CD4-positive, CD25-positive, alpha-beta regulatory T cell (primary cell): ENCODE measurements around the gene LMNTD2. TPM values are rescaled to one million over a fixed set of nuclear protein-coding genes. Genes with fewer than 3 reads are reported as not detected.
"Not testable (repeated sequence)": the region's sequence is repeated elsewhere in the genome, so short reads cannot be mapped to it uniquely, and the experiment has no call there.

Source experiments
- ATAC-seq, 2 donors: fragments of 150-1000 bp; cut with Tn5 transposase; one replicate each; pipeline ENCODE4 v1.10.0; 2021; ENCODE audit warnings: low read depth in 2 of 2, moderate number of reproducible peaks in 2 of 2, moderate library complexity in 1 of 2
- DNase-seq, 3 donors: peaks; one replicate each; pipeline versions ENCODE4 v3.0.0 to v3.0.0-alpha.2; 2012 to 2022; ENCODE audit warnings: mixed read lengths in 1 of 3
- H3K27ac ChIP-seq: one replicate; pipeline ENCODE4 v1.7.0; 2013; ENCODE audit warnings: mild to moderate bottlenecking, low read length; ENCODE audit not compliant: insufficient read depth, poor library complexity, severe bottlenecking
- H3K27me3 ChIP-seq: one replicate; pipeline ENCODE4 v1.7.0; 2013; ENCODE audit warnings: low read length; ENCODE audit not compliant: control insufficient read depth, insufficient read depth
- H3K36me3 ChIP-seq: one replicate; pipeline ENCODE4 v1.7.0; 2013; ENCODE audit warnings: mild to moderate bottlenecking, low read length, moderate library complexity; ENCODE audit not compliant: control insufficient read depth, insufficient read depth
- H3K4me1 ChIP-seq: 2 replicates; pipeline ENCODE4 v1.7.0; 2013; ENCODE audit warnings: mild to moderate bottlenecking, low read length; ENCODE audit not compliant: insufficient read depth, control insufficient read depth, poor library complexity, severe bottlenecking
- H3K4me3 ChIP-seq: one replicate; pipeline ENCODE4 v1.7.0; 2013; ENCODE audit warnings: low read depth, mild to moderate bottlenecking, low read length, moderate library complexity
- H3K9me3 ChIP-seq, 2 experiments: 1 replicate in 1 of 2; 2 replicates in 1 of 2; pipeline ENCODE4 v1.7.0; 2013; ENCODE audit warnings: low read length in 2 of 2, mild to moderate bottlenecking in 1 of 2, moderate library complexity in 1 of 2; ENCODE audit not compliant: control insufficient read depth in 2 of 2
- H3K27ac Mint-ChIP-seq, 3 donors: one replicate each; pipeline ENCODE4 v1.8.0; 2020 to 2022; ENCODE audit warnings: mild to moderate bottlenecking in 3 of 3, mixed read lengths in 3 of 3, moderate library complexity in 2 of 3
- H3K27me3 Mint-ChIP-seq: one replicate; pipeline ENCODE4 v1.8.0; 2022; ENCODE audit warnings: mild to moderate bottlenecking, mixed read lengths
- H3K36me3 Mint-ChIP-seq: one replicate; pipeline ENCODE4 v1.8.0; 2020; ENCODE audit warnings: mixed read lengths
- H3K4me1 Mint-ChIP-seq, 4 donors: one replicate each; pipeline ENCODE4 v1.8.0; 2020 to 2022; ENCODE audit warnings: mixed read lengths in 4 of 4, mild to moderate bottlenecking in 1 of 4
- H3K4me3 Mint-ChIP-seq, 4 donors: one replicate each; pipeline ENCODE4 v1.8.0; 2020 to 2022; ENCODE audit warnings: mild to moderate bottlenecking in 4 of 4, mixed read lengths in 4 of 4, moderate library complexity in 3 of 4
- H3K9me3 Mint-ChIP-seq, 7 donors: one replicate each; pipeline ENCODE4 v1.8.0; 2020 to 2022; ENCODE audit warnings: mixed read lengths in 7 of 7, mild to moderate bottlenecking in 3 of 7, moderate library complexity in 2 of 7
- polyA plus RNA-seq, 4 donors: library from polyadenylated mRNA; unstranded; fragments of 300-500 nt; fragmentation: Illumina TruSeq; gene quantifications; one replicate each; pipeline ENCODE4 v1.2.3, GENCODE V29; 2021
- total RNA-seq: library from RNA; stranded (reverse); gene quantifications from one replicate; pipeline ENCODE4 v1.2.3, GENCODE V29; 2022

The LMNTD2 gene
- total and polyA plus RNA-seq, 5 donors from 2014 or later = 0.79 to 5.1 (median 1.1) TPM

DNA sequence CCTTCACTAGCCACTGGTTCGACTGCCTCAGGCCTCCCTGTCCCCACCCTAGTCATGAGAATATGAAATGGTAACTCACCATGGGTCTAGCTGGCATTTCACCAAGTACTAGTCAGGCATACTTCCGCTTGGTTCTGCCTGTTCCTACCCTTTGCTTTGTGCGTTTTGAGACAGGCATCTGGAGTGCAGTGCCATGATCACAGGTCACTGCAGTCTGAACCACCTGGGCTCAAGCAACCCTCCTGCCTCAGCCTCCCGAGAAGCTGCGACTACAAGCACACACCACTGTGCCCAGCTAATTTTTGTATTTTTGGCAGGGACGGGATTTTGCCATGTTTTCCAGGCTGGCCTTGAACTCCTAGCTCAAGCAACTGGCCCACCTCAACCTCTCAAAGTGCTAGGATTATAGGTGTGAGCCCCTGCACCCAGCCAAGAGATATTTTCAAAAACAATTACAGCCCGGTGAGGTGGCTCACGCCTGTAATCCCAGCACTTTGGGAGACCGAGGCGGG is 39.3 kb downstream of the LMNTD2 start:
- Histone ChIP-seq H3K9me3 (peaks cover 0 to 5% of the 10 kb centered on the region in 2 experiments), H3K27ac (no peak overlapping the region), H3K36me3 (no peaks in the 10 kb centered on the region), H3K27me3 (no peaks in the 10 kb centered on the region), H3K4me3 (no peak overlapping the region), H3K4me1 (peaks cover 4% of the 10 kb centered on the region)
- ATAC-seq (no peak), DNase-seq (no peak)
- H3K4me3 Mint-ChIP-seq = peak overlapping the region in 1 of 4 donors; percentile 32
- H3K9me3 Mint-ChIP-seq = peaks cover 0 to 4% (median 0%) of the 10 kb centered on the region in 7 donors
- no peaks in the 10 kb centered on the region for H3K27me3 Mint-ChIP-seq
- peaks cover 3% of the 10 kb centered on the region for H3K36me3 Mint-ChIP-seq
- H3K4me1 Mint-ChIP-seq = peaks cover 0 to 8% (median 3%) of the 10 kb centered on the region in 4 donors
- no peak overlapping the region for H3K27ac Mint-ChIP-seq

DNA sequence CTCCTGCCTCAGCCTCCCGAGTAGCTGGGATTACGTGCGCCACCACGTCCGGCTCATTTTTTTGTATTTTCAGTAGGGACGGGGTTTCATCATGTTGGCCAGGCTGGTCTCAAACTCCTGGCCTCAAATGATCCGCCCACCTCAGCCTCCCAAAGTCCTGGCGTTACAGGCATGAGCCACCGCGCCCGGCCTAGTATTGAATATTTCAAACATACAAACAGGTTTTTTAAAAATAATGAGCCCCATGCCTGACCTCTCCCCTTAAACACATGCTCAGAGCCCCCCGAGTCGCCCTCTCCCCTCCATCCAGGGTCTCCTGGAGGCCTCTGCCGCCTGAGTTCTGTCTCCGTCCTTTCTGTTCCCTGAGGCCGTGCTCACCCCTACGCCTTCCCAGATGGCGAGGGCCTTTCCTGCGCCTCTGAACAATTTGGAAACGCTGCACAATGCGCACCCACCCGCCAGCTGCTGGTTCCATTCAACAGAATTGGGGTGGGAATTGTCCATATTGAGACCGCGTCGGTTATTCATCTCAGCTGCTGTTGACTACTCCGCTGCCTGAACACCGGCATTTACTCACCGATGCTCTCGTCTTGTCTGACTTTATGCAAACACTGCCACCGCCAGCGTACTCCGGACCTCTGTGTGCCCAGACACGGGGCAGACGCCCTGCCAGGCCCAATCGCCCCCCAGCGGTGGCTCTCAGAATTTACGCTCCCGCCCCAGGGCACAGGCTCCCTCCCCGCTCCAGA is 39.9 kb downstream of the LMNTD2 start:
- peaks cover 0 to 5% of the 10 kb centered on the region in 2 experiments for H3K9me3 ChIP-seq
- no peak overlapping the region for H3K4me3 ChIP-seq
- Mint-ChIP-seq H3K27me3 (no peaks in the 10 kb centered on the region), H3K9me3 (peaks cover 0 to 4% (median 0%) of the 10 kb centered on the region in 7 donors), H3K4me3 (peak overlapping the region in 1 of 4 donors; percentile 32), H3K27ac (no peak overlapping the region), H3K4me1 (peaks cover 0 to 8% (median 3%) of the 10 kb centered on the region in 4 donors), H3K36me3 (peaks cover 3% of the 10 kb centered on the region)
- no peak for DNase-seq
- H3K27me3 ChIP-seq = no peaks in the 10 kb centered on the region
- H3K27ac ChIP-seq = no peak overlapping the region
- peaks cover 4% of the 10 kb centered on the region for H3K4me1 ChIP-seq
- H3K36me3 ChIP-seq = no peaks in the 10 kb centered on the region
- no peak for ATAC-seq

- Histone ChIP-seq H3K4me3 (peak overlapping the region; percentile 53), H3K36me3 (no peaks in the 10 kb centered on the region), H3K9me3 (peaks cover 0 to 5% of the 10 kb centered on the region in 2 experiments), H3K4me1 (peaks cover 4% of the 10 kb centered on the region), H3K27me3 (no peaks in the 10 kb centered on the region), H3K27ac (peak overlapping the region; percentile 63)
- Mint-ChIP-seq H3K27ac (peak overlapping the region in 2 of 3 donors; percentile 61 to 92), H3K4me1 (peaks cover 0 to 8% (median 3%) of the 10 kb centered on the region in 4 donors), H3K36me3 (peaks cover 8% of the 10 kb centered on the region), H3K9me3 (peaks cover 0 to 4% (median 0%) of the 10 kb centered on the region in 7 donors), H3K27me3 (no peaks in the 10 kb centered on the region), H3K4me3 (peak overlapping the region in 3 of 4 donors; percentile 81 to 86 (median 85))
- ATAC-seq (peak; percentile 93 to 97), DNase-seq (peak; percentile 81 to 90 (median 87))
These were observed 41.9 kb downstream of the LMNTD2 start for GRCh38 chr11:518463-519202.

- not testable (repeated sequence) for H3K36me3 ChIP-seq, H3K9me3 ChIP-seq, H3K4me3 ChIP-seq, H3K4me1 Mint-ChIP-seq, ATAC-seq, H3K9me3 Mint-ChIP-seq, H3K36me3 Mint-ChIP-seq, H3K27ac Mint-ChIP-seq, H3K27ac ChIP-seq, H3K4me1 ChIP-seq, H3K4me3 Mint-ChIP-seq, H3K27me3 Mint-ChIP-seq, H3K27me3 ChIP-seq, DNase-seq
These were observed 43.4 kb downstream of the LMNTD2 start for GRCh38 chr11:516918-517685.

DNA sequence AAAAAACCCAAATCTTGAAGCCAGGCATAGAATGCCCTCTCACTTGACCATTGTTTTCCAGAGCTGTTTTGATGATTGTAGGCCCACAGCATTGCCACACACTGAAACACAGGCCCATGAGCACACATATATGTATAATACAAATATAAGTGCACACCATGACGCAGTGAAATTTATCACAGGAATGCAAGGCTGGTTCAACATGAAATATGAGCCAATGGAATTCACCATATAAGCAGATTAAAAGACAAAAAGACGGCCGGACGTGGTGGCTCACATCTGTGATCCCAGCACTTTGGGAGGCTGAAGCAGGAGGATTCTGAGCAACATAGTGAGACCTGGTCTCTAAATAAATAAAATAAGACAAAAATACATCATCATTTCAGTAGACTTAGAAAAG is 44.1 kb downstream of the LMNTD2 start:
- ATAC-seq = no peak
- peak overlapping the region in 1 of 4 donors; percentile 53 for H3K4me3 Mint-ChIP-seq

GRCh38 chr11:515131-515530 is 45.4 kb downstream of the LMNTD2 start:
- no peak overlapping the region for H3K4me3 ChIP-seq
- ATAC-seq (no peak), DNase-seq (no peak)
- H3K27ac Mint-ChIP-seq = no peak overlapping the region
- H3K27me3 ChIP-seq = no peaks in the 10 kb centered on the region
- H3K9me3 Mint-ChIP-seq = peaks cover 0 to 4% (median 0%) of the 10 kb centered on the region in 7 donors
- H3K27me3 Mint-ChIP-seq = no peaks in the 10 kb centered on the region
- H3K4me3 Mint-ChIP-seq = peak overlapping the region in 2 of 4 donors; percentile 52 to 69
- H3K27ac ChIP-seq = no peak overlapping the region
- H3K4me1 Mint-ChIP-seq = peaks cover 0 to 6% (median 3%) of the 10 kb centered on the region in 4 donors
- H3K9me3 ChIP-seq = peaks cover 0 to 5% of the 10 kb centered on the region in 2 experiments
- H3K36me3 Mint-ChIP-seq = peaks cover 13% of the 10 kb centered on the region
- H3K36me3 ChIP-seq = no peaks in the 10 kb centered on the region
- H3K4me1 ChIP-seq = peaks cover 4% of the 10 kb centered on the region

More for the DNA sequence above, 44.1 kb downstream of the LMNTD2 start:
- no peaks in the 10 kb centered on the region for H3K27me3 Mint-ChIP-seq
- H3K9me3 Mint-ChIP-seq = peaks cover 0 to 4% (median 0%) of the 10 kb centered on the region in 7 donors
- no peak overlapping the region for H3K4me3 ChIP-seq
- H3K4me1 Mint-ChIP-seq = peaks cover 0 to 8% (median 3%) of the 10 kb centered on the region in 4 donors
- H3K27ac ChIP-seq = no peak overlapping the region
- H3K4me1 ChIP-seq = peaks cover 4% of the 10 kb centered on the region
- H3K9me3 ChIP-seq = peaks cover 0 to 5% of the 10 kb centered on the region in 2 experiments
- H3K27ac Mint-ChIP-seq = no peak overlapping the region
- no peak for DNase-seq
- H3K27me3 ChIP-seq = no peaks in the 10 kb centered on the region
- no peaks in the 10 kb centered on the region for H3K36me3 ChIP-seq
- peaks cover 11% of the 10 kb centered on the region for H3K36me3 Mint-ChIP-seq

GRCh38 chr11:514606-515005 is 45.9 kb downstream of the LMNTD2 start:
- H3K4me1 ChIP-seq = peaks cover 4% of the 10 kb centered on the region
- no peak for DNase-seq
- H3K27me3 ChIP-seq = no peaks in the 10 kb centered on the region
- no peak for ATAC-seq
- Mint-ChIP-seq H3K27me3 (no peaks in the 10 kb centered on the region), H3K9me3 (peaks cover 0 to 4% (median 0%) of the 10 kb centered on the region in 7 donors), H3K4me1 (peaks cover 0 to 6% (median 3%) of the 10 kb centered on the region in 4 donors), H3K4me3 (peak overlapping the region in 1 of 4 donors; percentile 52), H3K36me3 (peaks cover 17% of the 10 kb centered on the region), H3K27ac (no peak overlapping the region)
- H3K9me3 ChIP-seq = peaks cover 0 to 5% of the 10 kb centered on the region in 2 experiments
- no peak overlapping the region for H3K4me3 ChIP-seq
- no peaks in the 10 kb centered on the region for H3K36me3 ChIP-seq
- no peak overlapping the region for H3K27ac ChIP-seq
